ENCODE results near the gene RGS9. TPM values are rescaled to one million over a fixed set of nuclear protein-coding genes. Genes with fewer than 3 reads are reported as not detected.

RGS9 gene
- total RNA-seq, 1 donor from 2014 or later = 3.2 TPM

- TF ChIP-seq CTCF (IDR thresholded peaks at IDR 0.05) = no peak
- POLR2A ChIA-PET = no interaction called here
- ATAC-seq (ENCODE audit: low read depth) (no peak), DNase-seq (no peak)
- no peaks in the 10 kb centered on the region for H3K36me3 Mint-ChIP-seq (ENCODE audit: low read depth)
- H3K4me3 Mint-ChIP-seq = no peak overlapping the region
- CTCF ChIA-PET = interaction anchor here (0.8 kb wide), 1 partner anchor 56 kb away, joined by 3 read pairs; no protein-coding TSS in a partner anchor
- H3K27ac Mint-ChIP-seq = no peak overlapping the region
- intact Hi-C loops (cut with micrococcal nuclease) = no loop called here
- peaks cover 39% of the 10 kb centered on the region for H3K27me3 Mint-ChIP-seq
- H3K9me3 Mint-ChIP-seq = peaks cover 15% of the 10 kb centered on the region
- H3K4me1 Mint-ChIP-seq = no peaks in the 10 kb centered on the region
Observed at GRCh38 chr17:65254166-65254565, 117.0 kb downstream of the RGS9 start.

- TF ChIP-seq CTCF (IDR thresholded peaks at IDR 0.05) = no peak
- ChIA-PET CTCF (no interaction called here), POLR2A (no interaction called here)
- no peak overlapping the region for H3K4me3 Mint-ChIP-seq
- no peak overlapping the region for H3K27ac Mint-ChIP-seq
- intact Hi-C loops (cut with micrococcal nuclease) = no loop called here
- no peak for ATAC-seq (ENCODE audit: low read depth)
- H3K36me3 Mint-ChIP-seq (ENCODE audit: low read depth) = no peaks in the 10 kb centered on the region
- peaks cover 15% of the 10 kb centered on the region for H3K9me3 Mint-ChIP-seq
- H3K4me1 Mint-ChIP-seq = no peaks in the 10 kb centered on the region
- H3K27me3 Mint-ChIP-seq = peaks cover 26% of the 10 kb centered on the region
- DNase-seq = no peak
Observed at GRCh38 chr17:65259281-65259680, 122.1 kb downstream of the RGS9 start.

- Mint-ChIP-seq H3K9me3 (peaks cover 15% of the 10 kb centered on the region), H3K27ac (no peak overlapping the region), H3K4me3 (no peak overlapping the region), H3K27me3 (peaks cover 26% of the 10 kb centered on the region), H3K4me1 (no peaks in the 10 kb centered on the region), H3K36me3 (ENCODE audit: low read depth) (no peaks in the 10 kb centered on the region)
- ChIA-PET CTCF (no interaction called here), POLR2A (no interaction called here)
- intact Hi-C loops (cut with micrococcal nuclease) = no loop called here
- no peak for TF ChIP-seq CTCF (IDR thresholded peaks at IDR 0.05)
- DNase-seq = no peak
- ATAC-seq (ENCODE audit: low read depth) = no peak
Observed at GRCh38 chr17:65259696-65260485, 122.7 kb downstream of the RGS9 start.

- CTCF ChIA-PET = no interaction called here
- POLR2A ChIA-PET = no interaction called here
- Mint-ChIP-seq H3K9me3 (peaks cover 15% of the 10 kb centered on the region), H3K27me3 (peaks cover 26% of the 10 kb centered on the region), H3K27ac (no peak overlapping the region), H3K4me1 (no peaks in the 10 kb centered on the region), H3K36me3 (ENCODE audit: low read depth) (no peaks in the 10 kb centered on the region), H3K4me3 (no peak overlapping the region)
- DNase-seq (no peak), ATAC-seq (ENCODE audit: low read depth) (no peak)
- intact Hi-C loops (cut with micrococcal nuclease) = no loop called here
- no peak for TF ChIP-seq CTCF (IDR thresholded peaks at IDR 0.05)
Observed at GRCh38 chr17:65260626-65261025, 123.5 kb downstream of the RGS9 start.

GRCh38 chr17:65261152-65261551 is 124.0 kb downstream of the RGS9 start:
- POLR2A ChIA-PET = no interaction called here
- Mint-ChIP-seq H3K27ac (no peak overlapping the region), H3K36me3 (ENCODE audit: low read depth) (no peaks in the 10 kb centered on the region), H3K4me1 (no peaks in the 10 kb centered on the region), H3K27me3 (peaks cover 30% of the 10 kb centered on the region), H3K9me3 (peaks cover 14% of the 10 kb centered on the region), H3K4me3 (no peak overlapping the region)
- intact Hi-C loops (cut with micrococcal nuclease) = no loop called here
- DNase-seq (no peak), ATAC-seq (ENCODE audit: low read depth) (no peak)
- CTCF ChIA-PET = no interaction called here
- TF ChIP-seq CTCF (IDR thresholded peaks at IDR 0.05) = no peak

Data from activated B cell treated with CpG ODN at 0.5 μM for 24 hours (primary cell).